Body of pancreas (tissue), 4 donors: Measurements from ENCODE around the gene SNED1. TPM values are rescaled to one million over a fixed set of nuclear protein-coding genes. Genes with fewer than 3 reads are reported as not detected.
A peak's percentile ranks its signal among the peaks of the same experiment; 100 is the strongest.

Source experiments
- ATAC-seq: fragments of 150-250 bp; one replicate; pipeline ENCODE4 v1.9.1; 2016
- DNase-seq, 4 donors: peaks; one replicate each; pipeline ENCODE4 v3.0.0-alpha.2; 2019
- H3K27ac ChIP-seq, 4 donors: fragments of 200-600 bp; sonication (generic); 1 replicate in 3 of 4; 2 replicates in 1 of 4; pipeline versions ENCODE4 v1.5.1 to v1.6.1; 2016 to 2019; ENCODE audit warnings: mild to moderate bottlenecking in 1 of 4, mixed read lengths in 1 of 4, moderate library complexity in 1 of 4
- H3K27me3 ChIP-seq, 2 donors: fragments of 200-600 bp; sonication (generic); one replicate each; pipeline ENCODE4 v1.6.0; 2016; ENCODE audit warnings: mild to moderate bottlenecking in 1 of 2
- H3K36me3 ChIP-seq, 2 donors: fragments of 200-600 bp; sonication (generic); replicated peaks in 1 of 2; 2 replicates each; pipeline ENCODE4 v1.5.1; 2016; ENCODE audit warnings: low read depth in 2 of 2; ENCODE audit not compliant: insufficient read depth in 1 of 2
- H3K4me1 ChIP-seq: fragments of 200-600 bp; sonication (generic); one replicate; pipeline ENCODE4 v1.6.0; 2016
- H3K4me3 ChIP-seq, 2 donors: fragments of 200-600 bp; sonication (generic); 1 replicate in 1 of 2; 2 replicates in 1 of 2; pipeline ENCODE4 v1.5.1; 2016 to 2019
- H3K9me3 ChIP-seq, 3 donors: fragments of 200-600 bp; sonication (generic); 1 replicate in 2 of 3; 2 replicates in 1 of 3; pipeline ENCODE4 v1.5.1; 2016
- POLR2A ChIP-seq, 3 donors: fragments of 450-650 bp; IDR thresholded peaks; one replicate each; pipeline ENCODE4 v1.6.1; 2016; ENCODE audit warnings: antibody characterized with exemption in 3 of 3, mild to moderate bottlenecking in 2 of 3
- WGBS, 2 donors: methylation state at CpG; one replicate each; pipeline ENCODE4 v1.1.5; 2017; 5-methylcytosine and 5-hydroxymethylcytosine counted together
- intact Hi-C: fragments of 100-400 bp; cut with DNase I; formaldehyde crosslinking; loops from one replicate; pipeline ENCODE4 v1.15.1; 2023
- total RNA-seq, 2 donors: library from RNA; depleted of rRNA; stranded (reverse); fragments of >200 nt; gene quantifications; one replicate each; pipeline ENCODE4 v1.1.0, GENCODE V29; 2016
- TF ChIP-seq, protein P1 (sequence below), 7 experiments: fragments of 450-650 bp in 4 of 7; fragments of 200-600 bp in 3 of 7; sonication (generic) in 3 of 7; IDR thresholded peaks; one replicate each; pipeline ENCODE4 v1.5.1; 2016 to 2019; ENCODE audit warnings: antibody characterized with exemption in 7 of 7

The SNED1 gene
- total RNA-seq, 2 donors from 2014 or later: 13.5 to 33.0 TPM

DNA sequence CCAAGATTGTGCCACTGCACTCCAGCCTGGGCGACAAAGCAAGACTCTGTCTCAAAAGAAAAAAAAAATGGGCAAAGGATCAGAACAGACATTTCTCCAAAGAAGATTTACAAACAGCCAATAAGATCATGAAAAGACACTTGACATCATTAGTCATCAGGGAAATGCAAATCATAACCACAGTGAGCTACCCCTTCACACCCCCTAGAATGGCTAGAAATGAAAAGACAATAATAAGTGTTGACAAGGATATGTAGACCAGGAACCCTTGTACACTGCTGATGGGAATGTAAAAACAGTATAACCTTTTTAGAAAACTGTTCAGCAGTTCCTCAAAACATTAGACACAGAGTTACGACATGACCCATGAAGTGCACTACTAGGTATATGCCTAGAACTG, 122.0 kb downstream of the SNED1 start:
- no peak for TF ChIP-seq POLR2A (IDR thresholded peaks at IDR 0.05)
- TF ChIP-seq, protein P1, sequence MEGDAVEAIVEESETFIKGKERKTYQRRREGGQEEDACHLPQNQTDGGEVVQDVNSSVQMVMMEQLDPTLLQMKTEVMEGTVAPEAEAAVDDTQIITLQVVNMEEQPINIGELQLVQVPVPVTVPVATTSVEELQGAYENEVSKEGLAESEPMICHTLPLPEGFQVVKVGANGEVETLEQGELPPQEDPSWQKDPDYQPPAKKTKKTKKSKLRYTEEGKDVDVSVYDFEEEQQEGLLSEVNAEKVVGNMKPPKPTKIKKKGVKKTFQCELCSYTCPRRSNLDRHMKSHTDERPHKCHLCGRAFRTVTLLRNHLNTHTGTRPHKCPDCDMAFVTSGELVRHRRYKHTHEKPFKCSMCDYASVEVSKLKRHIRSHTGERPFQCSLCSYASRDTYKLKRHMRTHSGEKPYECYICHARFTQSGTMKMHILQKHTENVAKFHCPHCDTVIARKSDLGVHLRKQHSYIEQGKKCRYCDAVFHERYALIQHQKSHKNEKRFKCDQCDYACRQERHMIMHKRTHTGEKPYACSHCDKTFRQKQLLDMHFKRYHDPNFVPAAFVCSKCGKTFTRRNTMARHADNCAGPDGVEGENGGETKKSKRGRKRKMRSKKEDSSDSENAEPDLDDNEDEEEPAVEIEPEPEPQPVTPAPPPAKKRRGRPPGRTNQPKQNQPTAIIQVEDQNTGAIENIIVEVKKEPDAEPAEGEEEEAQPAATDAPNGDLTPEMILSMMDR (IDR thresholded peaks at IDR 0.05): no peak
- H3K27me3 ChIP-seq: no peaks in the 10 kb centered on the region
- 97 to 100% methylated on average over 2 of the region's 2 CpGs for WGBS, 2 donors
- no peaks in the 10 kb centered on the region for H3K9me3 ChIP-seq
- DNase-seq: no peak
- no peaks in the 10 kb centered on the region for H3K4me1 ChIP-seq
- H3K27ac ChIP-seq: no peak overlapping the region
- no peak overlapping the region for H3K4me3 ChIP-seq
- intact Hi-C loops: no loop called here
- no peak for ATAC-seq
- H3K36me3 ChIP-seq: no peaks in the 10 kb centered on the region

- DNase-seq: no peak
- WGBS, 2 donors: 89 to 90% methylated on average over 5 of the region's 5 CpGs
- intact Hi-C loops: no loop called here
- Histone ChIP-seq H3K27me3 (no peaks in the 10 kb centered on the region), H3K4me3 (no peak overlapping the region), H3K36me3 (no peaks in the 10 kb centered on the region), H3K9me3 (no peaks in the 10 kb centered on the region), H3K27ac (no peak overlapping the region), H3K4me1 (no peaks in the 10 kb centered on the region)
- no peak for ATAC-seq
- no peak for TF ChIP-seq POLR2A (IDR thresholded peaks at IDR 0.05)
- TF ChIP-seq, protein P1 (IDR thresholded peaks at IDR 0.05): no peak
These were observed 122.6 kb downstream of the SNED1 start for GRCh38 chr2:241121008-241121407.

- WGBS, 2 donors: 78 to 92% methylated on average over 14 to 19 of the region's 19 CpGs
- Histone ChIP-seq H3K4me3 (no peak overlapping the region), H3K9me3 (no peaks in the 10 kb centered on the region), H3K4me1 (no peaks in the 10 kb centered on the region), H3K27me3 (no peaks in the 10 kb centered on the region), H3K36me3 (no peaks in the 10 kb centered on the region), H3K27ac (no peak overlapping the region)
- DNase-seq (no peak), ATAC-seq (no peak)
- TF ChIP-seq, protein P1 (IDR thresholded peaks at IDR 0.05): no peak
- no peak for TF ChIP-seq POLR2A (IDR thresholded peaks at IDR 0.05)
- intact Hi-C loops: no loop called here
These were observed 124.1 kb downstream of the SNED1 start for GRCh38 chr2:241122376-241123002.

- H3K27ac ChIP-seq: no peak overlapping the region
- peak; percentile 90 for ATAC-seq
These were observed 125.6 kb downstream of the SNED1 start for GRCh38 chr2:241123816-241124536.

More at GRCh38 chr2:241123816-241124536, 125.6 kb downstream of the SNED1 start:
- no peak for TF ChIP-seq POLR2A (IDR thresholded peaks at IDR 0.05)
- TF ChIP-seq, protein P1 (IDR thresholded peaks at IDR 0.05): no peak
- H3K4me1 ChIP-seq: no peaks in the 10 kb centered on the region
- H3K36me3 ChIP-seq: no peaks in the 10 kb centered on the region
- DNase-seq: peak; percentile 22 to 81 (median 50)
- no peaks in the 10 kb centered on the region for H3K9me3 ChIP-seq
- no peaks in the 10 kb centered on the region for H3K27me3 ChIP-seq
- no peak overlapping the region for H3K4me3 ChIP-seq
- intact Hi-C loops: no loop called here
- 71 to 90% methylated on average over 13 to 16 of the region's 16 CpGs for WGBS, 2 donors
